Raji (cell line): ENCODE measurements around the gene RMI2.

ENCODE experiments used
- POLR2A ChIP-seq: IDR thresholded peaks from 2 replicates; pipeline ENCODE4 v1.6.1; 2011; ENCODE audit warnings: low read depth, low read length, control low read depth; ENCODE audit not compliant: insufficient read depth

Gene RMI2

GRCh38 chr16:11377154-11377553 lies 31.9 kb downstream of the RMI2 start:
- no peak for TF ChIP-seq POLR2A

- no peak for TF ChIP-seq POLR2A
Observed at GRCh38 chr16:11379420-11379819, 34.2 kb downstream of the RMI2 start.

DNA sequence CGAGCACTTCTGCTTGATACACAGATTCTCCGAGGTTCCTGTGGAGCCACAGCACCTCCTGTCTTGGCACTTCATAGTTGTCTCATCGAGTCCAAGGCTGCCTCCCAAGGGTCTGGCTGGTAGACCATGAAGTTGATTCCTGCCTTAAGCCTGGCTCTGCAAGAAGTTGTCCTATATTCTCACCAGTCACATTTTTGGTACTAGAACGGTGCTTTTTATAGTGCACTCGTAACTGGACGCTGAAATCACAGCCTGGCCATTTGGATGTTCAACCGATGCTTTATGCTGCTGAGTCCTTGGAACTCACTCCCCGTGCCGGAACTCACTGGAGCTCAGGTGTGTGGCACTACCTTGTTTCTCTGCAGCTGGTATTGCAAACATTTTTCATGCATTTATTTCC lies 35.6 kb downstream of the RMI2 start:
- no peak for TF ChIP-seq POLR2A

DNA sequence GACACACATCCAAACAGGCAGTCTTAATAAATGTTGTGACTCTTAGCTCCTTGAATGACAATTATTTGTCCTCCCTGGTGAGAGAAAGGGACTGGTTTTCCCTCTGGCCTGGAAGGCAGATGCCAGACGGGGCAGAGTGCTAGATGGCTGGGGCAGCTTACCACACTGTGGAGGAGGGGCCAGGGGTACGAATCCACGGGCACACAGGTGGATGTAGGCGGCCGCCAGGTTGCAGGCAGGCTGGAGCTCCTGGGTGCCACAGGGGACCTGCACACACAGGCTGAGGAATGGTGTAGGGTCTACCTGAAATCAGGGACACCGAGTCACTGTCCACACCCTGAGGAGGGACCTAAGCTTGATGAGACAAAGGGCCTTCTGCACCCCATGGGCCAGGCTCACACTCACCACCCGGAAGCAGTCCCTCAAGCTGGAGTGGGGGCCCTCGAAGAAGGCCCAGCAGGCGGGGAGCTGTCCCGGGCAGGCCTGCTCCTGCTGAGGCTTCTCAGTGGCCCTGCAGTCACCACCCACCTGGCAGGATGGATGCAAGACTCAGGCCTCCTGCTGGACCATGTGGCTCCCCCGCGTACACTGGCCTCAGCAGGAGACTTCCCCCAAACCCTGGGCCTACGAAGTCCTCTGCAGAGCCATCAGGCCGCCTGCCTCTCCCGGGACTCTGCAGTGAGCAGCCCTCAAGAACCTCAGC lies 38.4 kb downstream of the RMI2 start:
- no peak for TF ChIP-seq POLR2A

- no peak for TF ChIP-seq POLR2A
Observed at GRCh38 chr16:11384184-11384955, 39.1 kb downstream of the RMI2 start.

DNA sequence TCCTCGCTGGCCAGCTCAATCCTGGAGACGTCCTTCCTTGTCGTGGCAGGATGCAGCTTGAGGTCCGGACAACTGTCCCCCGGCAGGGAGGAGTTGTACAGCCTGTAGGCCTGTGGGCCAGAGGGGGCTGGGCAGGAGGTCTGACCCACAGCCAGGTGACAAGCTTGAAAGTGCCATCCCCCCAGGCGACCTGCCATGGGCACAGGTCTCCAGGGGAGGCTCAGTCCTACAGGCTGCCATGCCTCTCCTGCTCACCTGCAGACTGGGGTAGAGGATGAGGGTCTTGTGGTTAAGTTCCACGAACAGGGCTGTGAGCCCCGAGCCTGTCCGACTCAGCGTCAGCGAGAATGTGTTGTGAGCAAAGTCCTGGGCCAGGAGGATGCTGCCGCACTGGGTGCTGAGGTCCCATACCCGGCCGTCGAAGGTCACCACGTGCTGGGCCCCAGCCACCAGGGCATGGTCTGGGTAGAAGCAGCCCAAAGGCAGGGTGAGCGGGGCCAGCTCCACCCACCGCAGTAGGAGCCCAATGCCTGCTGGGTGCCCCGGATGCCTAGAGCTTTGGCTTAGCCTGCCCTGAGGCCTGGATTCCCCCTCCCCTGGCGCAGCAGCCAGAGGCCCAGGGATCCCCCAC lies 39.8 kb downstream of the RMI2 start:
- no peak for TF ChIP-seq POLR2A

DNA sequence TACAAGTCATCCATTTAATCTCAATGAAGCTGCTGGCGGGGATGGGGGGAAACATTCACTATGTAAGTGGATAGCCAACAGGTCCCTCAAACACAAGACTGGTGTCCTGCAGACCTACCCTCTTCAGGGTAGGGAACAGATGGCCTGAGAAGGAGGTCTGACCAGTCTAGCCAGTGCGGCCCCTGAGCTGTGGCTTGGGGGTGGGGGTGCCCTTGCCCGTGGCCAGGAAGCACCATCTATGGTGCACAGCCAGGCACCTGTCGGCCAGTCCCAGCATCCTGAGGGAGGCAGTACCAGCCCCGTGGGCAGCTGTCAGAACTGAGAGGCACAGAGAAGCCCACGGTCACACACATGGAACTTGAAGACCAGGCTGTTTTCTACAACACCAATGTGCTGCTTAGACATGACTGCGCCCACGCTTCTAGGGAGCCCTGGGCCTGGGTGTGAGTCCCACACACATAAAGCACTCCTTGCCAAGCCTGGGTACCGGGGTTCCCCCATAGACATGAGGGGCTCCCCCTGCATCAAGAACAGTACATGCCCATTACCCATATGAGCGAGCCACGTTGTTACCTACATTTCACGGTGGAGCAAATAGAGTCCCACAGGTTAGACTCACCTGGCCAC lies 40.9 kb downstream of the RMI2 start:
- no peak for TF ChIP-seq POLR2A

- TF ChIP-seq POLR2A: no peak
Observed at GRCh38 chr16:11386791-11387546, 41.7 kb downstream of the RMI2 start.

DNA sequence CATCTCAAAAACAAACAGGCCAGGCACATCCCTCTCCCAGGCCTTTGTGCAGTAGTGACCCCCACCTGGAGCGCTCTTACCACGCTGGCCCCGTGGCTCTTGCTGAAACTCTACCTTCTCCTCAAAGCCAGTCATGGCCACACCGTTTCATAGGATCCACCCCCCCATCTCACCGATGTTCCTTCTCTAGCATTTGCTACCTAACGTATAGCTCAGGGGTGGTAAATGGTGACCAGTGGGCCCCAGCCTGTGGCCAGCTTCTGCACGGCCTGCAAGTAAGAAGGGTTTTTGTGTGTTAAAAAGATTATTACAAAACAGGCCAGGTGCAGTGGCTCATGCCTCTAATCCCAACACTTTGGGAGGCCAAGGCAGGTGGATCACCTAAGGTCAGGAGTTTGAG lies 43.8 kb downstream of the RMI2 start:
- TF ChIP-seq POLR2A: no peak

- TF ChIP-seq POLR2A: no peak
Observed at GRCh38 chr16:11389631-11390565, 44.6 kb downstream of the RMI2 start.

DNA sequence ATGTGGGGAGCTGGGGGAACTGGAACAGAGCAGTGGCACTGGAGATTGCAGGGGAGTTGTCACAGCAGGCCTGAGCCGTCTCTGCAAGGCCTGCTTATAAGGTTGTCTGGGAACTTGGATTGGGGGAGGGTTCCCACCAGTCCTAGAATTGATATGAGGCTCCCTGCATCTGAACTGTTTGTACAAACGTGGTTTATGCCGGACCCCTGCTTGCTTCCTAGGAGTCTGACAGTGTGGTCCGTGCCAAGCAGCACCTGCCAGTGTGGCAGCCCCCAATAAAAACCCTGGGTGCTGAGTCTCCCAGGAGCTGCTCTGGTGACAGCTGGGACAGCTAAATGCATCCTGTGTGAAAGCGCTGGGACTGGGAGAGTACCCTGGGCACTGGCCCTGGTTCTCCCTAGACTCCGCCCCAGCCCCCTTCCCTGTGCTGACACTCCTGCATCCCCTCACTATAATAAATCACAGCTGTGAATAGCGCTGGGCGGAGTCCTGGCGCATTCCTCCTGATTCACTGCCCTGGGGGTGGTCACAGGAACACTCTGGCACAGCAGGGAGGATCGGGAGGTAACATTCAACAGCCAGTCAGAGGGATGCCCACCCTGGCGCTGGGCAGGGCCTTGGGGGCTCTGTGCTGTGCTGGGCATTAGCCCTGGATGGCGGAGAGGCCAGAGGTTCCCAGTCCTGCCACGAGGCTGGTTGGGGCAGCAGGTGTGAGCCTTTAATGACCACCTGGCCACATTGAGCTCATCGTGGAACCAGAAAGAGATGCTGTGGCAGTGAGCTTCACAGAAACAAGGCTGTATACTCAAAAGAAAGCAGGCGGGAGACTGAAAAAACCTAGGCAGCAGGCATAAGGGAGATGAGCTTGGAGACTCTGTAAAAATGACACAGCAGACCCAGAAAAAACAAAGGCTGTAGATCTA lies 45.6 kb downstream of the RMI2 start:
- no peak for TF ChIP-seq POLR2A

- TF ChIP-seq POLR2A: no peak
Observed at GRCh38 chr16:11391576-11391975, 46.3 kb downstream of the RMI2 start.

GRCh38 chr16:11392041-11392581 lies 46.9 kb downstream of the RMI2 start:
- no peak for TF ChIP-seq POLR2A

GRCh38 chr16:11393366-11393765 lies 48.1 kb downstream of the RMI2 start:
- TF ChIP-seq POLR2A: no peak
